Coronary artery (tissue), 2 donors: ENCODE results near the gene SREBF1.
A peak's percentile ranks its signal among the peaks of the same experiment; 100 is the strongest.

Experiments used
- DNase-seq: peaks from one replicate; pipeline ENCODE4 v3.0.0-alpha.2; 2017; ENCODE audit warnings: low spot score
- H3K27ac ChIP-seq, 2 donors: fragments of 200-600 bp; sonication (generic); one replicate each; pipeline ENCODE4 v1.5.1; 2016 to 2019
- H3K4me3 ChIP-seq: fragments of 200-600 bp; sonication (generic); 2 replicates; pipeline ENCODE4 v1.5.1; 2016; ENCODE audit warnings: mild to moderate bottlenecking, moderate library complexity
- TF ChIP-seq, protein P1 (sequence below): fragments of 200-600 bp; sonication (generic); IDR thresholded peaks from one replicate; pipeline ENCODE4 v1.5.1; 2019; ENCODE audit warnings: antibody characterized with exemption

SREBF1 gene

DNA sequence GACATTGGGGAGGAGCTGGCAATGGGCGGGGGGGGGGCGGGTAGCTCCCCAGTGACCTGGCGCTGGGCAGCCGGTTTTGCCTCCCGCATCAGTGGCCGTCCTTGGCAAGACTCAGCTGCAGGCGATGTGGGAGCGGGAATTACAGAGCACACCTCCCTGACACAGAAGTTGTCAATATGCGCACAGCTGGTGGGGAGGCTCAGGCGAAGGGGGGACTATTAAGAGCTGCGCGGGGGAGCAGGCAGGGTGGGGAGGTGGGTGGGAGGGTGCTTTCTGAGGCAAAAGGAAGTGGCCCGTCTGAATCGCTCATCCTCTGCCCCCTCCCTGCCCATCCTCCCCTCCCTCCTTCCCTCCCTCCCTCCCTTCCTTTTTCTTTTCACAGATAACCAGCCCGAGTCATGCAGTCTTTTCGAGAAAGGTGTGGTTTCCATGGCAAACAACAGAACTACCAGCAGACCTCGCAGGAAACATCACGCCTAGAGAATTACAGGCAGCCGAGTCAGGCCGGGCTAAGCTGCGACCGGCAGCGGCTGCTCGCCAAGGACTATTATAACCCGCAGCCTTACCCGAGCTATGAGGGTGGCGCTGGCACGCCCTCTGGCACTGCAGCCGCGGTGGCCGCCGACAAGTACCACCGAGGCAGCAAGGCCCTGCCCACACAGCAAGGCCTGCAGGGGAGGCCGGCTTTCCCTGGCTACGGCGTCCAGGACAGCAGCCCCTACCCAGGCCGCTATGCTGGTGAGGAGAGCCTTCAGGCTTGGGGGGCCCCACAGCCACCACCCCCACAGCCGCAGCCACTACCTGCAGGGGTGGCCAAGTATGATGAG, 44.0 kb downstream of the SREBF1 start:
- no peak for DNase-seq
- H3K4me3 ChIP-seq = no peak overlapping the region
- peak overlapping the region in 1 of 2 donors; percentile 36 for H3K27ac ChIP-seq
- TF ChIP-seq, protein P1, sequence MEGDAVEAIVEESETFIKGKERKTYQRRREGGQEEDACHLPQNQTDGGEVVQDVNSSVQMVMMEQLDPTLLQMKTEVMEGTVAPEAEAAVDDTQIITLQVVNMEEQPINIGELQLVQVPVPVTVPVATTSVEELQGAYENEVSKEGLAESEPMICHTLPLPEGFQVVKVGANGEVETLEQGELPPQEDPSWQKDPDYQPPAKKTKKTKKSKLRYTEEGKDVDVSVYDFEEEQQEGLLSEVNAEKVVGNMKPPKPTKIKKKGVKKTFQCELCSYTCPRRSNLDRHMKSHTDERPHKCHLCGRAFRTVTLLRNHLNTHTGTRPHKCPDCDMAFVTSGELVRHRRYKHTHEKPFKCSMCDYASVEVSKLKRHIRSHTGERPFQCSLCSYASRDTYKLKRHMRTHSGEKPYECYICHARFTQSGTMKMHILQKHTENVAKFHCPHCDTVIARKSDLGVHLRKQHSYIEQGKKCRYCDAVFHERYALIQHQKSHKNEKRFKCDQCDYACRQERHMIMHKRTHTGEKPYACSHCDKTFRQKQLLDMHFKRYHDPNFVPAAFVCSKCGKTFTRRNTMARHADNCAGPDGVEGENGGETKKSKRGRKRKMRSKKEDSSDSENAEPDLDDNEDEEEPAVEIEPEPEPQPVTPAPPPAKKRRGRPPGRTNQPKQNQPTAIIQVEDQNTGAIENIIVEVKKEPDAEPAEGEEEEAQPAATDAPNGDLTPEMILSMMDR = no peak

DNA sequence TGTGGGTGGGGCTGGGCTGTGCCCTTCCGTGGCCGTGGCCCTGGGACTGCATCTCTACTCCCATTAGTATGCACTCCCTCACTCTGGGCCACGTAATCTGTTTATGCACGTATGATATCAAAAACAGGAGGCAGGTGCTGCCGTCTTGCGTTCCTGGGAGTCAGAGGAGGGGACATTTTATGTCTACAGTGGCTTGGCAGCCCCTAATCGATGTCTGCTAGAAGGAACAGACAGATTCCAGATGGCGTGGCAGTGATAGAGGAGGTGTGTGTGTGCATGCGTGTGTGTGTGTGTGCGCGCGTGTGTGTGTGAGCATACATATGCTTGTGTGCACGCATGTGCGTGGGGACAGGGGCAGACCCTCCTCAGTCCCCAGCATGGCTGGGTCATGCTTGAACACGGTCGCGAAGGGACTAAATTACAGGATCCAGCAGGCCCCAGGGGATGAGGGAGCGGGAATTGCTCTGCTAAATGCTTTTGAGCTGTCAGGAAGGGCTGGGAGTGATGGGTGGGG, 44.7 kb downstream of the SREBF1 start:
- no peak for DNase-seq
- Histone ChIP-seq H3K27ac (peak overlapping the region in 1 of 2 donors; percentile 16), H3K4me3 (no peak overlapping the region)
- TF ChIP-seq, protein P1 = no peak

DNA sequence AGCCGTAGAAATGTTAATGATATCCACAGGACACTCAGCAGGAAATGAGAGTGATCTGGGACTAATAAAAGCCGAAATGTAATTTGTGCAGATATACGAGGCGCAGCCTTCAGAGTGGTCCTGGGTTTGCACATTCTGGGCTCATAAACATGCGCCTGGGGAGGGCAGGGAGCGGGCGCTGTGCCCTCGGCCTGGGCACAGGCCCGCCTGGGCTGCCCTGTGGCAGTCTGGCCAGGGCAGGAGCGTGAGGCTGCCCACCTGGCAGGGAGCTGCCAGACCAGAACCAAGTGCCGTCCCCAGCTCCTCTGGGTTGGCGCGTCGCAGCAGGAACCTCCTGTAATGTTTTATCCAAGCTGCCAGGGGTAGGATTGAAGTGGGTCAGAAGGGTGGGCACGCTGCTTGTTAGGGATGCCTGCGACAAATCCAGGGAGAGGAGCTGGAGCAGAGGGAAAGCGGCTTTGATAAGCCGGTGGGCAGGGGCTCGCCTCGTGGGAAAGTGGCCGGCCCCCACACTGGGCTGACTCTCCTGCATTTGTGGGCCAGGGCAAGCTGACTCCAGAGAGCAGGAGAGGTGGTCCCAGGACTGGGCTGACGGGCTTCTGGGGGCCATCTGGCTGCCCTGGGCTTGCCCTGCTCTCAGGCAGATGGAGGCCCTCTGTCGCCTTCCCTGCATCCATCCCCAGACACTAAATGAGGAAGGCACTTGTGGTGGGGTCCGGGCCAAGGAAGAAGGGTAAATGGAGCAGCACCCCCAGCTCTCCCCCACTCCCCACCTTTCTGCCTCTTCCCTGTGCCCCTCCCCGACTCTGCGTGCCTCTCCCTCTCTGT, 45.9 kb downstream of the SREBF1 start:
- TF ChIP-seq, protein P1 = no peak
- DNase-seq = no peak
- Histone ChIP-seq H3K27ac (no peak overlapping the region), H3K4me3 (no peak overlapping the region)

DNA sequence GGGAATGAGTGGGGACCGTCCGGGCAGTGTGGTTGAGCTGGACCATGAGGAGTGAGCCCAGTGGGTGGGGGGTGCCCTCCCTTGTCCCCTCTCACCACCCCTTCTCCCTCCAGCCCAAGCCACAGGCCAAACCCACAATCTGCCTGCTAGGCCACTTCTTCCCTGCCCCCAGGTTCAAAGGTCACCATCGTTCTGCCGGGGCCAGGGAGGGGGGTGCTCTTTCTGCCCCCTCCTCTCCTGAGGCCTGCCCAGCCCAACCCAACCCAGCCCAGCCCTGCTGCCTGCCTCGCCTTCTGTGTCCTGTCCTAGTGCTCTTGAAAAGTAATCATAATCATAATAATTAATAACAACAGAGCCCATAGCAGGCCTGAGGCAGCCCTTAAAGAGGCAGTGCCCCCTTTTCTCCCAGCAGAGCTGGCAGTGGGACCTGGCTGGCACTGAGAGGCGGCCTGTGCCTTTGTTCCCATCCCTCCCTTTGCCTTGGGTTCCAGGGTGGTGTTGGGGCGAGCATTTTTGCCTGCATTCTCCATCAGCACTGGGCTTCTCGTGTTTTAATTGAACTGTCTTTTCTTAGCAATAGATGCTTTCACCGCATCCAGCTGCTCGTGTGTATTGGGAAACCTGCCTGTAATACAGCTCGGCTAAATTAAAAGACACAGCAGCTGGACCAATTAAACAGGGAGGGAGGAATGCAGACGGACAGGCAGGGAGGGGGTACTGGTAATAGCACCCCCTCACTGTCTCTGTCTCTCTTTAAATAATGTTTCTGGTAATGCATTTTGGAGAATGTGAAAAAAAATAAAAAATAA, 46.8 kb downstream of the SREBF1 start:
- H3K4me3 ChIP-seq = no peak overlapping the region
- no peak for DNase-seq
- TF ChIP-seq, protein P1 = no peak
- no peak overlapping the region for H3K27ac ChIP-seq

DNA sequence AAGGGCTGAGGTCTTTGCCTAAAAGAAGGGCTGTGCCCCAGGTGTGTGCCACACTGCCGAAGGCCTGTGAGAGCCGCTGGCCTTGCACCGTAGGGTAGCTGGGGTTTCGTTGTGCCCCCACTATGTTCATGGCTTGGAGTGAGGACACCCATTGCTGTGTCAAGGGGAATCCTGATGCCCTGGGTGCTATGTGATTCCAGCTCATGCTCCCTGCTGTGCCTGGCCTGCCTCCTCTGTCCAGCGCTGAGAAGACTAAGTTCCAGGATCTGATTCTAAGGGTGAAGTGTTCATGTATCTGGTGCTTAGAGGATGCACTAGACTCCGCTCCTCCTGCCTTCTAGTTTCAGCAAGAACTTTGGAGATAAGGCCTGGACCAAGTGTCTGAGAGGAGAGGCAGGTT, 47.4 kb downstream of the SREBF1 start:
- DNase-seq = no peak
- TF ChIP-seq, protein P1 = no peak
- Histone ChIP-seq H3K27ac (no peak overlapping the region), H3K4me3 (no peak overlapping the region)

DNA sequence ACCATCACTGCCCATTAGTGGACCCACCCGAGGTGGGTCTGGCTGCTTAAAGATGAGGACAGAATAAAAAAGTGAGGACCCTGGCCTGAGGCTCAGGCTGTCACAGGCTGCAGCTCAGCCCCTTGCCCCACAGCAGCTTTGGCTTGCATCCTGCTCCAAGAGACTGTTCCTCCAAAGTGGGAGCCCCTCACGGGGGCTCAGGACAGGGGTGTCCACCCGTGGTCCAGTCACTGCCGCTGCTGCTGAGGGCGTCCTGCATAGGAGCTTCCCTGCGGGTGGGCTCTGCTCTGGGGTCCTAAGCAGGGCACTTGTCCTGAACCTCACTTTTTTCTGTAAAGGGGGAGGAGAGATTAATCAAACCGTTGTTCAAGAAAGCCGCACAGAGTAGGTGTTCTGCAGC, 47.8 kb downstream of the SREBF1 start:
- TF ChIP-seq, protein P1 = no peak
- no peak overlapping the region for H3K4me3 ChIP-seq
- no peak overlapping the region for H3K27ac ChIP-seq
- no peak for DNase-seq
